GM19238 (cell line): Measurements from ENCODE around the gene PALLD.
"Not testable (repeated sequence)": the region's sequence is repeated elsewhere in the genome, so short reads cannot be mapped to it uniquely, and the experiment has no call there.

Experiments
- DNase-seq: peaks from one replicate; pipeline ENCODE4 v3.0.0; 2011; ENCODE audit warnings: low spot score; ENCODE audit not compliant: insufficient read length

The PALLD gene

GRCh38 chr4:168491563-168491962, 5.3 kb upstream of the PALLD start:
- DNase-seq, result no peak

GRCh38 chr4:168498251-168498650, 1.4 kb downstream of the PALLD start:
- DNase-seq, result no peak

- DNase-seq, result no peak
Observed at GRCh38 chr4:168499241-168499640, 2.4 kb downstream of the PALLD start.

- DNase-seq, result no peak
Observed at GRCh38 chr4:168501407-168501806, 4.6 kb downstream of the PALLD start.

GRCh38 chr4:168502861-168503260, 6.0 kb downstream of the PALLD start:
- no peak for DNase-seq

- DNase-seq, result no peak
Observed at GRCh38 chr4:168503652-168504362, 7.0 kb downstream of the PALLD start.

GRCh38 chr4:168504526-168504925, 7.7 kb downstream of the PALLD start:
- DNase-seq, result no peak

- DNase-seq, result no peak
Observed at GRCh38 chr4:168506014-168506413, 9.2 kb downstream of the PALLD start.

GRCh38 chr4:168507178-168507815, 10.4 kb downstream of the PALLD start:
- no peak for DNase-seq

- no peak for DNase-seq
Observed at GRCh38 chr4:168508683-168509082, 11.8 kb downstream of the PALLD start.

- DNase-seq, result no peak
Observed at GRCh38 chr4:168509786-168510185, 12.9 kb downstream of the PALLD start.

- DNase-seq, result no peak
Observed at GRCh38 chr4:168511780-168512489, 15.1 kb downstream of the PALLD start.

GRCh38 chr4:168513826-168514225, 17.0 kb downstream of the PALLD start:
- DNase-seq, result not testable (repeated sequence)

GRCh38 chr4:168514249-168514852, 17.5 kb downstream of the PALLD start:
- no peak for DNase-seq

GRCh38 chr4:168515222-168516011, 18.6 kb downstream of the PALLD start:
- DNase-seq, result no peak

GRCh38 chr4:168516841-168517240, 20.0 kb downstream of the PALLD start:
- DNase-seq, result no peak

- DNase-seq, result no peak
Observed at GRCh38 chr4:168519576-168519975, 22.7 kb downstream of the PALLD start.

- no peak for DNase-seq
Observed at GRCh38 chr4:168521721-168522120, 24.9 kb downstream of the PALLD start.

GRCh38 chr4:168522356-168522755, 25.5 kb downstream of the PALLD start:
- DNase-seq, result no peak

- DNase-seq, result no peak
Observed at GRCh38 chr4:168522829-168523489, 26.1 kb downstream of the PALLD start.

- no peak for DNase-seq
Observed at GRCh38 chr4:168524006-168524405, 27.2 kb downstream of the PALLD start.
